ENCODE data around the gene GCLC.

GCLC gene

DNA sequence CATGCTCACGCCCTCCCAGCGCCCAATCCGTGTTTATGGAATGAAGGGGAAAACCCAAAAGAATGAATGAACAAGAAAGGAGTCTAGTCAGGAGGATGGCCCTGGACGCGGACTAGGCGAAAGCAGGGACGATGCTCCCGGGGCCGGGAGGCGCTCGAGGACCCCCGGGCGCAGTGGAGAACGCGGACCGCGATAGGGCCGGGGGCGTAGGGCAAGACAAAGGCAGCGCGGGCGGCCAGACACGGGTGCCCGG, 758 bp downstream of the GCLC start (continued):
- TF ChIP-seq, protein P1, sequence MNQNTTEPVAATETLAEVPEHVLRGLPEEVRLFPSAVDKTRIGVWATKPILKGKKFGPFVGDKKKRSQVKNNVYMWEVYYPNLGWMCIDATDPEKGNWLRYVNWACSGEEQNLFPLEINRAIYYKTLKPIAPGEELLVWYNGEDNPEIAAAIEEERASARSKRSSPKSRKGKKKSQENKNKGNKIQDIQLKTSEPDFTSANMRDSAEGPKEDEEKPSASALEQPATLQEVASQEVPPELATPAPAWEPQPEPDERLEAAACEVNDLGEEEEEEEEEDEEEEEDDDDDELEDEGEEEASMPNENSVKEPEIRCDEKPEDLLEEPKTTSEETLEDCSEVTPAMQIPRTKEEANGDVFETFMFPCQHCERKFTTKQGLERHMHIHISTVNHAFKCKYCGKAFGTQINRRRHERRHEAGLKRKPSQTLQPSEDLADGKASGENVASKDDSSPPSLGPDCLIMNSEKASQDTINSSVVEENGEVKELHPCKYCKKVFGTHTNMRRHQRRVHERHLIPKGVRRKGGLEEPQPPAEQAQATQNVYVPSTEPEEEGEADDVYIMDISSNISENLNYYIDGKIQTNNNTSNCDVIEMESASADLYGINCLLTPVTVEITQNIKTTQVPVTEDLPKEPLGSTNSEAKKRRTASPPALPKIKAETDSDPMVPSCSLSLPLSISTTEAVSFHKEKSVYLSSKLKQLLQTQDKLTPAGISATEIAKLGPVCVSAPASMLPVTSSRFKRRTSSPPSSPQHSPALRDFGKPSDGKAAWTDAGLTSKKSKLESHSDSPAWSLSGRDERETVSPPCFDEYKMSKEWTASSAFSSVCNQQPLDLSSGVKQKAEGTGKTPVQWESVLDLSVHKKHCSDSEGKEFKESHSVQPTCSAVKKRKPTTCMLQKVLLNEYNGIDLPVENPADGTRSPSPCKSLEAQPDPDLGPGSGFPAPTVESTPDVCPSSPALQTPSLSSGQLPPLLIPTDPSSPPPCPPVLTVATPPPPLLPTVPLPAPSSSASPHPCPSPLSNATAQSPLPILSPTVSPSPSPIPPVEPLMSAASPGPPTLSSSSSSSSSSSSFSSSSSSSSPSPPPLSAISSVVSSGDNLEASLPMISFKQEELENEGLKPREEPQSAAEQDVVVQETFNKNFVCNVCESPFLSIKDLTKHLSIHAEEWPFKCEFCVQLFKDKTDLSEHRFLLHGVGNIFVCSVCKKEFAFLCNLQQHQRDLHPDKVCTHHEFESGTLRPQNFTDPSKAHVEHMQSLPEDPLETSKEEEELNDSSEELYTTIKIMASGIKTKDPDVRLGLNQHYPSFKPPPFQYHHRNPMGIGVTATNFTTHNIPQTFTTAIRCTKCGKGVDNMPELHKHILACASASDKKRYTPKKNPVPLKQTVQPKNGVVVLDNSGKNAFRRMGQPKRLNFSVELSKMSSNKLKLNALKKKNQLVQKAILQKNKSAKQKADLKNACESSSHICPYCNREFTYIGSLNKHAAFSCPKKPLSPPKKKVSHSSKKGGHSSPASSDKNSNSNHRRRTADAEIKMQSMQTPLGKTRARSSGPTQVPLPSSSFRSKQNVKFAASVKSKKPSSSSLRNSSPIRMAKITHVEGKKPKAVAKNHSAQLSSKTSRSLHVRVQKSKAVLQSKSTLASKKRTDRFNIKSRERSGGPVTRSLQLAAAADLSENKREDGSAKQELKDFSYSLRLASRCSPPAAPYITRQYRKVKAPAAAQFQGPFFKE (tag by site-specific recombination; IDR thresholded peaks at IDR 0.05; ENCODE audit: borderline replicate concordance): 0 out of 2 replicates have a peak, but pooled peaks have one; percentile 56
- no peak for TF ChIP-seq KLF10 (tag by site-specific recombination; IDR thresholded peaks at IDR 0.05)
- TF ChIP-seq, protein P2, sequence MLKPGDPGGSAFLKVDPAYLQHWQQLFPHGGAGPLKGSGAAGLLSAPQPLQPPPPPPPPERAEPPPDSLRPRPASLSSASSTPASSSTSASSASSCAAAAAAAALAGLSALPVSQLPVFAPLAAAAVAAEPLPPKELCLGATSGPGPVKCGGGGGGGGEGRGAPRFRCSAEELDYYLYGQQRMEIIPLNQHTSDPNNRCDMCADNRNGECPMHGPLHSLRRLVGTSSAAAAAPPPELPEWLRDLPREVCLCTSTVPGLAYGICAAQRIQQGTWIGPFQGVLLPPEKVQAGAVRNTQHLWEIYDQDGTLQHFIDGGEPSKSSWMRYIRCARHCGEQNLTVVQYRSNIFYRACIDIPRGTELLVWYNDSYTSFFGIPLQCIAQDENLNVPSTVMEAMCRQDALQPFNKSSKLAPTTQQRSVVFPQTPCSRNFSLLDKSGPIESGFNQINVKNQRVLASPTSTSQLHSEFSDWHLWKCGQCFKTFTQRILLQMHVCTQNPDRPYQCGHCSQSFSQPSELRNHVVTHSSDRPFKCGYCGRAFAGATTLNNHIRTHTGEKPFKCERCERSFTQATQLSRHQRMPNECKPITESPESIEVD (tag by site-specific recombination; IDR thresholded peaks at IDR 0.05): no peak
- TF ChIP-seq, protein P3, sequence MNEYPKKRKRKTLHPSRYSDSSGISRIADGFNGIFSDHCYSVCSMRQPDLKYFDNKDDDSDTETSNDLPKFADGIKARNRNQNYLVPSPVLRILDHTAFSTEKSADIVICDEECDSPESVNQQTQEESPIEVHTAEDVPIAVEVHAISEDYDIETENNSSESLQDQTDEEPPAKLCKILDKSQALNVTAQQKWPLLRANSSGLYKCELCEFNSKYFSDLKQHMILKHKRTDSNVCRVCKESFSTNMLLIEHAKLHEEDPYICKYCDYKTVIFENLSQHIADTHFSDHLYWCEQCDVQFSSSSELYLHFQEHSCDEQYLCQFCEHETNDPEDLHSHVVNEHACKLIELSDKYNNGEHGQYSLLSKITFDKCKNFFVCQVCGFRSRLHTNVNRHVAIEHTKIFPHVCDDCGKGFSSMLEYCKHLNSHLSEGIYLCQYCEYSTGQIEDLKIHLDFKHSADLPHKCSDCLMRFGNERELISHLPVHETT (tag by site-specific recombination; IDR thresholded peaks at IDR 0.05): no peak

DNA sequence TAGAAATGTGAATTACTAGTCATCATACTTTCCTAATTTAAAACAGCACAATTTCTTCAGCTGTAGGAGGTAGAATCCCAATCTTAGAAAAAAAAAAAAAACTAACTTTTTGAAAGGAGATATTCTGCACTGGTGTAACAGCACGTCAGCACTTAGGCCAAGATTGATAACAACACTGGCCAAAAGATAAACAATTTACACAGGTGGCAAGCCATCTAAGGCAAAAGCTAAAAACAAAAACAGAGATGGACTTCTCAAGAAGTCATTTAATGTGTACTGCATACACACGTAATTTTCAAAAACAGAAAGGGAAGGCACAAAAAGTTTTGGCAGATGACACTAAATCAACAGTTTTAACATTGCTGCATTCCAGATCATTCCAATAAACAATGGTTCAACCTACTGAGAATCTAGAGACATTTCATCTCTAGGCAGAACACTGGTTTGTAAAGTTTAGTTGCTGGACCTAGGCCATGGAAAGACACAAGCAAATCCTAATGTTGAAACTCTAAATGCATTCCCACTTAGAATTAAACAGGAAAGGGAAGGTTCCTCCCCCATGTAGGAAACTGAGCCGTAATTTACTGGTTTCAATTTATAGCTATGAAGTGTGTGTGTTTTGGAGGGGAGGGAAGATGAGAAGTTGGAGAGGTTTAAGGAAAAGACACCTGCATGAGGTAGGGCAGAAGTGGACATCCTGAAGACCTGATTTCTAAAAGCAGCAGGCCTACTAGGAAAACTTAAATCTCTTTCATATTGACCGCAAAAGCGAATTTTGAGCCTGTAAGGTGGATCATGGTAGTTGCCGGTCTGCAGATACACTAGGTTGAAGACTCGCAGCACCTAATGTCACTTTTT, 1.3 kb downstream of the GCLC start:
- POLR2A ChIA-PET: interaction anchor here (0.6 to 2.5 kb wide), 10 partner anchors 12 to 416 kb away, joined by 3 to 15 read pairs (median 4); no protein-coding TSS in a partner anchor
- H3K4me1 ChIP-seq (ENCODE audit: control insufficient read depth, insufficient read depth, low read length): peaks cover 10% of the 10 kb centered on the region; the same call in 1 of the 2 replicates
- TF ChIP-seq, protein P4, sequence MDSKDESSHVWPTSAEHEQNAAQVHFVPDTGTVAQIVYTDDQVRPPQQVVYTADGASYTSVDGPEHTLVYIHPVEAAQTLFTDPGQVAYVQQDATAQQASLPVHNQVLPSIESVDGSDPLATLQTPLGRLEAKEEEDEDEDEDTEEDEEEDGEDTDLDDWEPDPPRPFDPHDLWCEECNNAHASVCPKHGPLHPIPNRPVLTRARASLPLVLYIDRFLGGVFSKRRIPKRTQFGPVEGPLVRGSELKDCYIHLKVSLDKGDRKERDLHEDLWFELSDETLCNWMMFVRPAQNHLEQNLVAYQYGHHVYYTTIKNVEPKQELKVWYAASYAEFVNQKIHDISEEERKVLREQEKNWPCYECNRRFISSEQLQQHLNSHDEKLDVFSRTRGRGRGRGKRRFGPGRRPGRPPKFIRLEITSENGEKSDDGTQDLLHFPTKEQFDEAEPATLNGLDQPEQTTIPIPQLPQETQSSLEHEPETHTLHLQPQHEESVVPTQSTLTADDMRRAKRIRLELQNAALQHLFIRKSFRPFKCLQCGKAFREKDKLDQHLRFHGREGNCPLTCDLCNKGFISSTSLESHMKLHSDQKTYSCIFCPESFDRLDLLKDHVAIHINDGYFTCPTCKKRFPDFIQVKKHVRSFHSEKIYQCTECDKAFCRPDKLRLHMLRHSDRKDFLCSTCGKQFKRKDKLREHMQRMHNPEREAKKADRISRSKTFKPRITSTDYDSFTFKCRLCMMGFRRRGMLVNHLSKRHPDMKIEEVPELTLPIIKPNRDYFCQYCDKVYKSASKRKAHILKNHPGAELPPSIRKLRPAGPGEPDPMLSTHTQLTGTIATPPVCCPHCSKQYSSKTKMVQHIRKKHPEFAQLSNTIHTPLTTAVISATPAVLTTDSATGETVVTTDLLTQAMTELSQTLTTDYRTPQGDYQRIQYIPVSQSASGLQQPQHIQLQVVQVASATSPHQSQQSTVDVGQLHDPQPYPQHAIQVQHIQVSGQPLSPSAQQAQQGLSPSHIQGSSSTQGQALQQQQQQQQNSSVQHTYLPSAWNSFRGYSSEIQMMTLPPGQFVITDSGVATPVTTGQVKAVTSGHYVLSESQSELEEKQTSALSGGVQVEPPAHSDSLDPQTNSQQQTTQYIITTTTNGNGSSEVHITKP (tag by site-specific recombination; IDR thresholded peaks at IDR 0.05): 0 out of 2 replicates have a peak, but pooled peaks have one; percentile 21
- TF ChIP-seq GLI4 (tag by site-specific recombination; IDR thresholded peaks at IDR 0.05) (no peak), ZNF660 (tag by site-specific recombination; IDR thresholded peaks at IDR 0.05) (no peak), PRDM1 (tag by site-specific recombination; IDR thresholded peaks at IDR 0.05) (peak; percentile 61), ZNF26 (tag by site-specific recombination; IDR thresholded peaks at IDR 0.05) (no peak), ZNF600 (tag by site-specific recombination; IDR thresholded peaks at IDR 0.05) (peak; percentile 56)
- TF ChIP-seq, protein P2 (tag by site-specific recombination; IDR thresholded peaks at IDR 0.05): peak; percentile 76
- H3K4me3 ChIP-seq (ENCODE audit: low read depth, low read length): peak overlapping the region; percentile 91
- peaks cover 0 to 7% of the 10 kb centered on the region in 2 experiments; a peak in 2 of 3 replicates for H3K36me3 ChIP-seq (ENCODE audit: control insufficient read depth in 2 of 2, insufficient read depth in 1 of 2, low read length in 2 of 2)
- H3K27ac ChIP-seq (ENCODE audit: extremely low read depth, low read depth, low read length): peak overlapping the region; percentile 80; the same call in 1 of the 2 replicates
- CTCF ChIA-PET: interaction anchor here (0.5 to 3.6 kb wide), 23 partner anchors 13 to 610 kb away, joined by 3 to 25 read pairs (median 3); no protein-coding TSS in a partner anchor
- no peaks in the 10 kb centered on the region for H3K9me3 ChIP-seq (ENCODE audit: control insufficient read depth, insufficient read depth, low read depth, low read length)
